Panc1 (cell line): ENCODE data around the gene TSKS. TPM values are rescaled to one million over a fixed set of nuclear protein-coding genes. Genes with fewer than 3 reads are reported as not detected.

Experiments used
- ATAC-seq: fragments of 200-7000 bp; cut with Tn5 transposase; 2 replicates; pipeline ENCODE4 v1.9.1; 2020; ENCODE audit warnings: mild to moderate bottlenecking, moderate library complexity
- BruUV-seq: library from RNA; stranded (reverse); fragments of 400-500 nt; replicated peaks from 2 replicates; lab custom pipeline; 2021; lab: Mats Ljungman, UMichigan
- CTCF ChIA-PET: fragments of 300-600 bp; sonication (Branson Sonifier 250); formaldehyde crosslinking; loops from one replicate; lab custom pipeline; 2022; ENCODE audit warnings: antibody characterized with exemption; lab: Charles Lee
- POLR2A ChIA-PET: fragments of 300-600 bp; sonication (Branson Sonifier 250); formaldehyde crosslinking; loops from one replicate; lab custom pipeline; 2022; ENCODE audit warnings: antibody characterized with exemption; lab: Charles Lee
- DNase-seq: peaks from one replicate; pipeline ENCODE4 v3.0.0-alpha.2; 2010; ENCODE audit warnings: low read depth, low spot score
- H3K27ac ChIP-seq: 2 replicates; pipeline ENCODE4 v1.5.1; 2011; ENCODE audit warnings: mild to moderate bottlenecking, low read length, inconsistent platforms
- H3K27me3 ChIP-seq: fragments of 200-500 bp; sonication (Bioruptor generic); 2 replicates; pipeline ENCODE4 v1.6.0; 2014; ENCODE audit warnings: low read length, inconsistent platforms; ENCODE audit not compliant: control insufficient read depth, insufficient read depth
- H3K36me3 ChIP-seq: fragments of 200-500 bp; sonication (Bioruptor generic); 2 replicates; pipeline ENCODE4 v1.5.1; 2014; ENCODE audit warnings: inconsistent platforms, mild to moderate bottlenecking, low read length, moderate library complexity; ENCODE audit not compliant: control insufficient read depth, insufficient read depth
- H3K4me1 ChIP-seq: 2 replicates; pipeline ENCODE4 v1.5.1; 2011; ENCODE audit warnings: inconsistent platforms, mild to moderate bottlenecking, low read length, moderate library complexity; ENCODE audit not compliant: control insufficient read depth, insufficient read depth
- H3K4me3 ChIP-seq, 2 experiments: 2 replicates each; pipeline ENCODE4 v1.5.1; 2011 to 2012; ENCODE audit warnings: low read depth in 2 of 2, low read length in 2 of 2, mild to moderate bottlenecking in 2 of 2, inconsistent platforms in 1 of 2, moderate library complexity in 1 of 2
- H3K9me3 ChIP-seq: fragments of 200-500 bp; sonication (Bioruptor generic); 2 replicates; pipeline ENCODE4 v1.5.1; 2014; ENCODE audit warnings: low read depth, mild to moderate bottlenecking, inconsistent platforms, low read length, moderate library complexity; ENCODE audit not compliant: control insufficient read depth, insufficient read depth
- POLR2AphosphoS5 ChIP-seq: IDR thresholded peaks from 2 replicates; pipeline ENCODE4 v1.6.1; 2012; ENCODE audit warnings: mild to moderate bottlenecking, low read depth, low read length, moderate library complexity
- SIN3A ChIP-seq: IDR thresholded peaks from 2 replicates; pipeline ENCODE4 v1.6.1; 2012; ENCODE audit warnings: low read depth, mild to moderate bottlenecking, low read length, moderate library complexity, borderline replicate concordance; ENCODE audit not compliant: insufficient read depth
- TCF7L2 ChIP-seq: IDR thresholded peaks from 2 replicates; pipeline ENCODE4 v1.6.1; 2011; ENCODE audit warnings: mild to moderate bottlenecking, low read depth, low read length, inconsistent platforms
- in situ Hi-C: cut with HindIII; loops from 2 replicates; pipeline ENCODE4 v1.10.0; 2016; ENCODE audit warnings: low sequenced_read_pairs, low pct_unique_long_range_greater_than_20kb
- intact Hi-C: fragments of 100-400 bp; cut with micrococcal nuclease; formaldehyde crosslinking; loops from one replicate; pipeline ENCODE4 v1.10.0; 2022; ENCODE audit not compliant: unreplicated experiment
- total RNA-seq: library from RNA; stranded (reverse); gene quantifications from one replicate; pipeline ENCODE4 v1.2.1, GENCODE V29; 2021; ENCODE audit not compliant: unreplicated experiment
- TF ChIP-seq, protein P1 (sequence below): fragments of 450-650 bp; IDR thresholded peaks from 2 replicates; pipeline ENCODE4 v1.5.1; 2017; ENCODE audit warnings: mild to moderate bottlenecking
- TF ChIP-seq, protein P2 (sequence below), 2 experiments: IDR thresholded peaks; 2 replicates each; pipeline ENCODE4 v1.6.1; 2011 to 2012; ENCODE audit warnings: low read depth in 2 of 2, control low read depth in 1 of 2, low read length in 1 of 2, mild to moderate bottlenecking in 1 of 2, moderate library complexity in 1 of 2; ENCODE audit not compliant: insufficient read depth in 1 of 2

TSKS gene
- total RNA-seq, 1 experiment from 2014 or later, result not detected

DNA sequence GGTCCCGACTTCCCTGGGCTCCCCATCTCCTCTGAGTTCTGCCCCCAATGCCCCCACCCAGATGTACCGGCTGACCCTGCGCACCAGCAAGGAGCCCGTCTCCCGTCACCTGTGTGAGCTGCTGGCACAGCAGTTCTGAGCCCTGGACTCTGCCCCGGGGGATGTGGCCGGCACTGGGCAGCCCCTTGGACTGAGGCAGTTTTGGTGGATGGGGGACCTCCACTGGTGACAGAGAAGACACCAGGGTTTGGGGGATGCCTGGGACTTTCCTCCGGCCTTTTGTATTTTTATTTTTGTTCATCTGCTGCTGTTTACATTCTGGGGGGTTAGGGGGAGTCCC is 43.5 kb upstream of the TSKS start:
- ATAC-seq (no peak), DNase-seq (no peak)
- Histone ChIP-seq H3K27ac (no peak overlapping the region), H3K27me3 (no peaks in the 10 kb centered on the region), H3K9me3 (no peaks in the 10 kb centered on the region), H3K4me3 (no peak overlapping the region), H3K36me3 (no peaks in the 10 kb centered on the region), H3K4me1 (peaks cover 5% of the 10 kb centered on the region; the same call in 1 of the 2 replicates)
- no peak for TF ChIP-seq TCF7L2
- TF ChIP-seq, protein P1, sequence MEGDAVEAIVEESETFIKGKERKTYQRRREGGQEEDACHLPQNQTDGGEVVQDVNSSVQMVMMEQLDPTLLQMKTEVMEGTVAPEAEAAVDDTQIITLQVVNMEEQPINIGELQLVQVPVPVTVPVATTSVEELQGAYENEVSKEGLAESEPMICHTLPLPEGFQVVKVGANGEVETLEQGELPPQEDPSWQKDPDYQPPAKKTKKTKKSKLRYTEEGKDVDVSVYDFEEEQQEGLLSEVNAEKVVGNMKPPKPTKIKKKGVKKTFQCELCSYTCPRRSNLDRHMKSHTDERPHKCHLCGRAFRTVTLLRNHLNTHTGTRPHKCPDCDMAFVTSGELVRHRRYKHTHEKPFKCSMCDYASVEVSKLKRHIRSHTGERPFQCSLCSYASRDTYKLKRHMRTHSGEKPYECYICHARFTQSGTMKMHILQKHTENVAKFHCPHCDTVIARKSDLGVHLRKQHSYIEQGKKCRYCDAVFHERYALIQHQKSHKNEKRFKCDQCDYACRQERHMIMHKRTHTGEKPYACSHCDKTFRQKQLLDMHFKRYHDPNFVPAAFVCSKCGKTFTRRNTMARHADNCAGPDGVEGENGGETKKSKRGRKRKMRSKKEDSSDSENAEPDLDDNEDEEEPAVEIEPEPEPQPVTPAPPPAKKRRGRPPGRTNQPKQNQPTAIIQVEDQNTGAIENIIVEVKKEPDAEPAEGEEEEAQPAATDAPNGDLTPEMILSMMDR, result no peak
- no peak for TF ChIP-seq POLR2AphosphoS5
- TF ChIP-seq, protein P2, sequence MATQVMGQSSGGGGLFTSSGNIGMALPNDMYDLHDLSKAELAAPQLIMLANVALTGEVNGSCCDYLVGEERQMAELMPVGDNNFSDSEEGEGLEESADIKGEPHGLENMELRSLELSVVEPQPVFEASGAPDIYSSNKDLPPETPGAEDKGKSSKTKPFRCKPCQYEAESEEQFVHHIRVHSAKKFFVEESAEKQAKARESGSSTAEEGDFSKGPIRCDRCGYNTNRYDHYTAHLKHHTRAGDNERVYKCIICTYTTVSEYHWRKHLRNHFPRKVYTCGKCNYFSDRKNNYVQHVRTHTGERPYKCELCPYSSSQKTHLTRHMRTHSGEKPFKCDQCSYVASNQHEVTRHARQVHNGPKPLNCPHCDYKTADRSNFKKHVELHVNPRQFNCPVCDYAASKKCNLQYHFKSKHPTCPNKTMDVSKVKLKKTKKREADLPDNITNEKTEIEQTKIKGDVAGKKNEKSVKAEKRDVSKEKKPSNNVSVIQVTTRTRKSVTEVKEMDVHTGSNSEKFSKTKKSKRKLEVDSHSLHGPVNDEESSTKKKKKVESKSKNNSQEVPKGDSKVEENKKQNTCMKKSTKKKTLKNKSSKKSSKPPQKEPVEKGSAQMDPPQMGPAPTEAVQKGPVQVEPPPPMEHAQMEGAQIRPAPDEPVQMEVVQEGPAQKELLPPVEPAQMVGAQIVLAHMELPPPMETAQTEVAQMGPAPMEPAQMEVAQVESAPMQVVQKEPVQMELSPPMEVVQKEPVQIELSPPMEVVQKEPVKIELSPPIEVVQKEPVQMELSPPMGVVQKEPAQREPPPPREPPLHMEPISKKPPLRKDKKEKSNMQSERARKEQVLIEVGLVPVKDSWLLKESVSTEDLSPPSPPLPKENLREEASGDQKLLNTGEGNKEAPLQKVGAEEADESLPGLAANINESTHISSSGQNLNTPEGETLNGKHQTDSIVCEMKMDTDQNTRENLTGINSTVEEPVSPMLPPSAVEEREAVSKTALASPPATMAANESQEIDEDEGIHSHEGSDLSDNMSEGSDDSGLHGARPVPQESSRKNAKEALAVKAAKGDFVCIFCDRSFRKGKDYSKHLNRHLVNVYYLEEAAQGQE (IDR thresholded peaks at IDR 0.05; ENCODE audit: insufficient read depth in 1 of 2, low read depth in 2 of 2, low read length in 1 of 2), result no peak
- TF ChIP-seq SIN3A, result no peak
- CTCF ChIA-PET, result no interaction called here
- in situ Hi-C loops, result no loop called here
- intact Hi-C loops, result no loop called here
- POLR2A ChIA-PET, result no interaction called here
- BruUV-seq, result no TSS peak

DNA sequence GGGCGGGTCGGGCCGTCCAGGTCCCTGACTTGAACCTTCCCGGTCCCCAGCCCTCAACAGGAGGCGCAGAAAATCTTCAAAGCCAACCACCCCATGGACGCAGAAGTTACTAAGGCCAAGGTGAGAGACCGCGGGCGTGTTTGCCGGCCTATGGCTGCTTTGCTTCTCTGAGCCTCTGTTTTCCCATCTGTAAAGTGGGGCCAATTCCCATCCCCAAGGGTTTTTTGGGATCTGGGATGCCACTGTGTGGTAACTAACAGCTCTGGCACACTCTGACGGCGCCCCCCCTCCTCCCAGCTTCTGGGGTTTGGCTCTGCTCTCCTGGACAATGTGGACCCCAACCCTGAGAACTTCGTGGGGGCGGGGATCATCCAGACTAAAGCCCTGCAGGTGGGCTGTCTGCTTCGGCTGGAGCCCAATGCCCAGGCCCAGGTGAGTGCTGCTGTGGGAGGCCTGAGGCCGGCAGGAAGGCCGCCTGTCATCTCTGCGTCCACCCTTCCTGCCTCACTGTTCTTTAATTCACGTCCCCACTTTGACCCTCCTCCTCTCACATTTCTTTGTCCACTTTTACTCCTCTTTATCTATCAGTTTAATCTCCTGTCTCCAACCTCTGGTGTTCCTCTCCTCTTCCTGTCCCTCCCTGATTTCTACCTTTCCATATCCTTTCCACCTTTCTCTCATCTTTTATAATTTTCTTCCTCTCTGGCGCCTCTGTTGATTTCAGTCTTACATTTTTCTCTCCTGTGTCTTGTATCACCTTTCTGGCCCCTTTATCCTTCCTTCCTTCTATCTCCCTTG is 42.9 kb upstream of the TSKS start:
- no peak for ATAC-seq
- TF ChIP-seq, protein P1, result no peak
- TF ChIP-seq, protein P2 (IDR thresholded peaks at IDR 0.05; ENCODE audit: insufficient read depth in 1 of 2, low read depth in 2 of 2, low read length in 1 of 2), result no peak
- TF ChIP-seq TCF7L2, result no peak
- no peak for TF ChIP-seq SIN3A
- no peak for TF ChIP-seq POLR2AphosphoS5
- no TSS peak for BruUV-seq
- intact Hi-C loops (no loop called here), in situ Hi-C loops (no loop called here)
- Histone ChIP-seq H3K9me3 (no peaks in the 10 kb centered on the region), H3K27ac (no peak overlapping the region), H3K4me3 (no peak overlapping the region), H3K36me3 (no peaks in the 10 kb centered on the region), H3K27me3 (no peaks in the 10 kb centered on the region), H3K4me1 (peaks cover 5% of the 10 kb centered on the region; the same call in 1 of the 2 replicates)
- ChIA-PET POLR2A (no interaction called here), CTCF (no interaction called here)
- no peak for DNase-seq
